Measurements from ENCODE around the gene ERAS.
A peak's percentile ranks its signal among the peaks of the same experiment; 100 is the strongest.

The ERAS gene

GRCh38 chrX:48816014-48816810, 10.1 kb upstream of the ERAS start:
- TF ChIP-seq TSHZ2 (CRISPR knock-in tag; IDR thresholded peaks at IDR 0.05): no peak
- no peak for TF ChIP-seq ZC3H10 (CRISPR knock-in tag; IDR thresholded peaks at IDR 0.05)
- TF ChIP-seq GLIS3 (CRISPR knock-in tag; IDR thresholded peaks at IDR 0.05): no peak
- no peak for TF ChIP-seq PATZ1 (CRISPR knock-in tag; IDR thresholded peaks at IDR 0.05; ENCODE audit: borderline replicate concordance)
- TF ChIP-seq CSRNP3 (CRISPR knock-in tag; IDR thresholded peaks at IDR 0.05): no peak
- no peak for TF ChIP-seq ISL1 (CRISPR knock-in tag; IDR thresholded peaks at IDR 0.05)
- no peak for TF ChIP-seq TOX (CRISPR knock-in tag; IDR thresholded peaks at IDR 0.05; ENCODE audit: borderline replicate concordance)
- TF ChIP-seq ZNF565 (CRISPR knock-in tag; conservative IDR thresholded peaks at IDR 0.05; ENCODE audit: low read depth): no peak
- TF ChIP-seq PPARA (CRISPR knock-in tag; IDR thresholded peaks at IDR 0.05; ENCODE audit: borderline replicate concordance): no peak
- no peak for TF ChIP-seq BACH2 (CRISPR knock-in tag; IDR thresholded peaks at IDR 0.05; ENCODE audit: borderline replicate concordance)
- no peak for TF ChIP-seq RARB (CRISPR knock-in tag; IDR thresholded peaks at IDR 0.05)
- no peak for TF ChIP-seq CSDC2 (CRISPR knock-in tag; IDR thresholded peaks at IDR 0.05)
- TF ChIP-seq ARNTL (CRISPR knock-in tag; IDR thresholded peaks at IDR 0.05; ENCODE audit: borderline replicate concordance, low read depth): no peak
- no peak for TF ChIP-seq ZFP30 (CRISPR knock-in tag; IDR thresholded peaks at IDR 0.05)
- peak; percentile 31; the same call in 1 of the 3 replicates for ATAC-seq

GRCh38 chrX:48818098-48818497, 8.2 kb upstream of the ERAS start:
- TF ChIP-seq CSRNP3 (CRISPR knock-in tag; IDR thresholded peaks at IDR 0.05) (no peak), TSHZ2 (CRISPR knock-in tag; IDR thresholded peaks at IDR 0.05) (no peak), POU6F1 (CRISPR knock-in tag; IDR thresholded peaks at IDR 0.05; ENCODE audit: borderline replicate concordance, low read depth) (no peak), CSDC2 (CRISPR knock-in tag; IDR thresholded peaks at IDR 0.05) (no peak), CREB5 (CRISPR knock-in tag; IDR thresholded peaks at IDR 0.05; ENCODE audit: low read depth) (no peak), ESRRG (CRISPR knock-in tag; IDR thresholded peaks at IDR 0.05) (no peak), BACH2 (CRISPR knock-in tag; IDR thresholded peaks at IDR 0.05; ENCODE audit: borderline replicate concordance) (no peak), ZC3H10 (CRISPR knock-in tag; IDR thresholded peaks at IDR 0.05) (no peak), TOX (CRISPR knock-in tag; IDR thresholded peaks at IDR 0.05; ENCODE audit: borderline replicate concordance) (no peak), TCF4 (CRISPR knock-in tag; IDR thresholded peaks at IDR 0.05; ENCODE audit: borderline replicate concordance) (no peak), ZNF70 (CRISPR knock-in tag; IDR thresholded peaks at IDR 0.05) (no peak), ZFP3 (CRISPR knock-in tag; IDR thresholded peaks at IDR 0.05) (no peak), PPARA (CRISPR knock-in tag; IDR thresholded peaks at IDR 0.05; ENCODE audit: borderline replicate concordance) (no peak), ARNTL (CRISPR knock-in tag; IDR thresholded peaks at IDR 0.05; ENCODE audit: borderline replicate concordance, low read depth) (no peak), ZFP30 (CRISPR knock-in tag; IDR thresholded peaks at IDR 0.05) (no peak), OSR1 (CRISPR knock-in tag; IDR thresholded peaks at IDR 0.05) (no peak), SNAI2 (CRISPR knock-in tag; IDR thresholded peaks at IDR 0.05) (no peak)
- ATAC-seq: no peak
